CD4-positive, alpha-beta T cell (primary cell): ENCODE data around the gene ELK4. TPM values are rescaled to one million over a fixed set of nuclear protein-coding genes. Genes with fewer than 3 reads are reported as not detected.

Experiments used
- ATAC-seq: fragments of 200-7000 bp; cut with Tn5 transposase; one replicate; pipeline ENCODE4 v1.10.0; 2022; ENCODE audit warnings: mild to moderate bottlenecking; ENCODE audit not compliant: poor library complexity
- CTCF ChIA-PET: fragments of 350-600 bp; sonication (Branson Sonifier 250); formaldehyde crosslinking; loops from one replicate; lab custom pipeline; 2021; ENCODE audit warnings: antibody characterized with exemption, inconsistent platforms; lab: Charles Lee
- POLR2A ChIA-PET: fragments of 350-600 bp; sonication (Branson Sonifier 250); formaldehyde crosslinking; loops from one replicate; lab custom pipeline; 2021; ENCODE audit warnings: antibody characterized with exemption, inconsistent platforms; lab: Charles Lee
- DNase-seq, 14 experiments: peaks; one replicate each; pipeline ENCODE4 v3.0.0-alpha.2; 2013 to 2020; ENCODE audit warnings: mixed read lengths in 2 of 14
- H3K27ac ChIP-seq, 2 donors: one replicate each; pipeline versions ENCODE4 v1.5.1 to v1.7.0; 2013; ENCODE audit warnings: low read length in 2 of 2, low read depth in 1 of 2, mild to moderate bottlenecking in 1 of 2
- H3K27me3 ChIP-seq, 2 experiments: 1 replicate in 1 of 2; 2 replicates in 1 of 2; pipeline versions ENCODE4 v1.6.1 to v1.7.0; 2013; ENCODE audit warnings: low read length in 2 of 2, control low read depth in 1 of 2, mild to moderate bottlenecking in 1 of 2, moderate library complexity in 1 of 2; ENCODE audit not compliant: insufficient read depth in 2 of 2, control insufficient read depth in 1 of 2
- H3K36me3 ChIP-seq: one replicate; pipeline ENCODE4 v1.6.1; 2013; ENCODE audit warnings: low read length, control low read depth; ENCODE audit not compliant: insufficient read depth
- H3K4me1 ChIP-seq: one replicate; pipeline ENCODE4 v1.6.1; 2013; ENCODE audit warnings: low read length, control low read depth; ENCODE audit not compliant: insufficient read depth
- H3K4me3 ChIP-seq: one replicate; pipeline ENCODE4 v1.5.1; 2013; ENCODE audit warnings: mild to moderate bottlenecking, low read length, moderate library complexity
- H3K9me3 ChIP-seq, 2 experiments: 1 replicate in 1 of 2; 2 replicates in 1 of 2; pipeline versions ENCODE4 v1.6.1 to v1.7.0; 2013; ENCODE audit warnings: low read length in 2 of 2, mild to moderate bottlenecking in 2 of 2, control low read depth in 1 of 2, moderate library complexity in 1 of 2; ENCODE audit not compliant: control insufficient read depth in 1 of 2, insufficient read depth in 1 of 2
- H3K27ac Mint-ChIP-seq: one replicate; pipeline ENCODE4 v1.8.0; 2020; ENCODE audit warnings: mixed read lengths
- H3K27me3 Mint-ChIP-seq: one replicate; pipeline ENCODE4 v1.8.0; 2021; ENCODE audit warnings: mixed read lengths
- H3K36me3 Mint-ChIP-seq: one replicate; pipeline ENCODE4 v1.8.0; 2021; ENCODE audit warnings: low read depth, mixed read lengths
- H3K4me1 Mint-ChIP-seq: one replicate; pipeline ENCODE4 v1.8.0; 2021; ENCODE audit warnings: low read depth, mixed read lengths
- H3K4me3 Mint-ChIP-seq: one replicate; pipeline ENCODE4 v1.8.0; 2020; ENCODE audit warnings: mild to moderate bottlenecking, mixed read lengths
- H3K9me3 Mint-ChIP-seq: one replicate; pipeline ENCODE4 v1.8.0; 2020; ENCODE audit warnings: mixed read lengths
- CTCF ChIP-seq: fragments of 200-600 bp; IDR thresholded peaks from one replicate; pipeline ENCODE4 v1.8.0; 2022; ENCODE audit warnings: antibody characterized with exemption, mild to moderate bottlenecking
- intact Hi-C, 2 experiments: fragments of 100-400 bp; cut with DNase I in 1 of 2; cut with micrococcal nuclease in 1 of 2; formaldehyde crosslinking; loops; one replicate each; pipeline versions ENCODE4 v1.15.1 to v1.9.0; 2023 to 2025; cut with DNase I, micrococcal nuclease
- total RNA-seq, 174 experiments: library from RNA in 2 of 174; stranded (reverse) in 2 of 174; gene quantifications; one replicate each; pipeline ENCODE4 v1.2.3 and lab custom pipeline; 2021 to 2026

The ELK4 gene
- total RNA-seq, 2 experiments from 2014 or later = 145 to 154 TPM

- no peak for TF ChIP-seq CTCF
- intact Hi-C loops = loop anchor here in 1 of 2 experiments (10.0 kb wide), 1 partner anchor 379 kb away; no protein-coding TSS in a partner anchor
- Histone ChIP-seq H3K9me3 (no peaks in the 10 kb centered on the region), H3K27ac (peak overlapping the region in 1 of 2 donors; percentile 32), H3K27me3 (no peaks in the 10 kb centered on the region), H3K36me3 (peaks cover 24% of the 10 kb centered on the region), H3K4me3 (no peak overlapping the region), H3K4me1 (peaks cover 29% of the 10 kb centered on the region)
- CTCF ChIA-PET = interaction anchor here (6.3 to 8.8 kb wide), 2 partner anchors 35 to 62 kb away, joined by 175 to 194 read pairs; partner anchors contain the start of gene ELK4
- POLR2A ChIA-PET = interaction anchor here (0.9 to 8.5 kb wide), 2 partner anchors 35 to 62 kb away, joined by 3 to 360 read pairs; partner anchors contain the start of gene ELK4
- Mint-ChIP-seq H3K36me3 (peaks cover 42% of the 10 kb centered on the region), H3K27ac (peak overlapping the region; percentile 99), H3K27me3 (no peaks in the 10 kb centered on the region), H3K9me3 (no peaks in the 10 kb centered on the region), H3K4me1 (peaks cover 53% of the 10 kb centered on the region), H3K4me3 (peak overlapping the region; percentile 31)
- DNase-seq = peak in 1 of 14 experiments; percentile 5
- no peak for ATAC-seq
Measured at GRCh38 chr1:205595435-205595834, 36.4 kb downstream of the ELK4 start.

GRCh38 chr1:205594846-205595245 lies 37.0 kb downstream of the ELK4 start:
- Histone ChIP-seq H3K4me3 (no peak overlapping the region), H3K27me3 (no peaks in the 10 kb centered on the region), H3K36me3 (peaks cover 18% of the 10 kb centered on the region), H3K9me3 (no peaks in the 10 kb centered on the region), H3K4me1 (peaks cover 31% of the 10 kb centered on the region), H3K27ac (peak overlapping the region in 1 of 2 donors; percentile 8)
- Mint-ChIP-seq H3K4me3 (peak overlapping the region; percentile 46), H3K9me3 (no peaks in the 10 kb centered on the region), H3K27me3 (no peaks in the 10 kb centered on the region), H3K27ac (peak overlapping the region; percentile 99), H3K36me3 (peaks cover 36% of the 10 kb centered on the region), H3K4me1 (peaks cover 53% of the 10 kb centered on the region)
- intact Hi-C loops = loop anchor here (5.0 to 10.0 kb wide), 4 partner anchors 177 to 380 kb away; no protein-coding TSS in a partner anchor
- ChIA-PET CTCF (interaction anchor here (6.3 to 8.8 kb wide), 2 partner anchors 36 to 62 kb away, joined by 175 to 194 read pairs; partner anchors contain the start of gene ELK4), POLR2A (interaction anchor here (0.6 to 8.5 kb wide), 4 partner anchors 14 to 63 kb away, joined by 4 to 360 read pairs (median 42); partner anchors contain the start of gene ELK4)
- no peak for TF ChIP-seq CTCF
- ATAC-seq (no peak), DNase-seq (peak in 1 of 14 experiments; percentile 11)

- Mint-ChIP-seq H3K27ac (peak overlapping the region; percentile 99), H3K9me3 (no peaks in the 10 kb centered on the region), H3K4me1 (peaks cover 53% of the 10 kb centered on the region), H3K27me3 (no peaks in the 10 kb centered on the region), H3K36me3 (peaks cover 28% of the 10 kb centered on the region), H3K4me3 (peak overlapping the region; percentile 91)
- CTCF ChIA-PET = interaction anchor here (0.6 to 8.8 kb wide), 6 partner anchors 37 to 1776 kb away, joined by 3 to 194 read pairs (median 4); partner anchors contain the start of gene ELK4
- H3K4me3 ChIP-seq = no peak overlapping the region
- ATAC-seq (no peak), DNase-seq (peak in 1 of 14 experiments; percentile 13)
- H3K9me3 ChIP-seq = no peaks in the 10 kb centered on the region
- intact Hi-C loops = loop anchor here (2.0 to 10.0 kb wide), 6 partner anchors 17 to 381 kb away; no protein-coding TSS in a partner anchor
- no peak for TF ChIP-seq CTCF
- no peaks in the 10 kb centered on the region for H3K27me3 ChIP-seq
- H3K27ac ChIP-seq = peak overlapping the region; percentile 29 to 77
- peaks cover 31% of the 10 kb centered on the region for H3K4me1 ChIP-seq
- peaks cover 12% of the 10 kb centered on the region for H3K36me3 ChIP-seq
- POLR2A ChIA-PET = interaction anchor here (0.6 to 8.5 kb wide), 9 partner anchors 15 to 384 kb away, joined by 3 to 360 read pairs (median 4); partner anchors contain the start of genes ELK4, NUCKS1, PM20D1 and SLC45A3
Measured at GRCh38 chr1:205593967-205594366, 37.8 kb downstream of the ELK4 start.
